Stomach (tissue), 4 donors: Measurements from ENCODE around the gene PTGDR2.

Experiments
- CTCF ChIP-seq, 7 experiments: fragments of 450-650 bp in 4 of 7; fragments of 200-600 bp in 3 of 7; sonication (generic) in 3 of 7; IDR thresholded peaks; one replicate each; pipeline ENCODE4 v1.5.1; 2016 to 2019; ENCODE audit warnings: antibody characterized with exemption in 7 of 7, control low read depth in 2 of 7, mild to moderate bottlenecking in 1 of 7
- POLR2A ChIP-seq, 4 donors: fragments of 450-650 bp; IDR thresholded peaks; one replicate each; pipeline ENCODE4 v1.6.1; 2016; ENCODE audit warnings: antibody characterized with exemption in 4 of 4, control low read depth in 2 of 4, mild to moderate bottlenecking in 1 of 4, moderate library complexity in 1 of 4
- POLR2AphosphoS5 ChIP-seq, 3 donors: sonication (generic); formaldehyde crosslinking; IDR thresholded peaks; one replicate each; pipeline ENCODE4 v1.6.1; 2016; ENCODE audit warnings: antibody characterized with exemption in 3 of 3

GRCh38 chr11:60859616-60860250, 4.0 kb upstream of the PTGDR2 start:
- no peak for TF ChIP-seq CTCF (IDR thresholded peaks at IDR 0.05)
- no peak for TF ChIP-seq POLR2A (IDR thresholded peaks at IDR 0.05)
- TF ChIP-seq POLR2AphosphoS5 (IDR thresholded peaks at IDR 0.05), result no peak
